HG03196 (cell line): ENCODE results near the gene MGMT.

Experiments
- ATAC-seq: cut with Tn5 transposase; IDR thresholded peaks from one replicate; pipeline ENCODE4 v1.9.1; 2021; ENCODE audit not compliant: unreplicated experiment

The MGMT gene

GRCh38 chr10:129615921-129616525 is 149.0 kb downstream of the MGMT start:
- ATAC-seq, result no peak

- ATAC-seq, result no peak
Observed at GRCh38 chr10:129617768-129618167, 150.7 kb downstream of the MGMT start.

- ATAC-seq, result no peak
Observed at GRCh38 chr10:129621062-129621461, 154.0 kb downstream of the MGMT start.

- no peak for ATAC-seq
Observed at GRCh38 chr10:129621693-129622092, 154.7 kb downstream of the MGMT start.

GRCh38 chr10:129622291-129622690 is 155.2 kb downstream of the MGMT start:
- no peak for ATAC-seq

GRCh38 chr10:129622736-129623135 is 155.7 kb downstream of the MGMT start:
- ATAC-seq, result no peak

- no peak for ATAC-seq
Observed at GRCh38 chr10:129624526-129624925, 157.5 kb downstream of the MGMT start.

GRCh38 chr10:129626309-129626708 is 159.3 kb downstream of the MGMT start:
- ATAC-seq, result no peak

GRCh38 chr10:129626796-129627435 is 159.9 kb downstream of the MGMT start:
- no peak for ATAC-seq

GRCh38 chr10:129627442-129627841 is 160.4 kb downstream of the MGMT start:
- no peak for ATAC-seq

- ATAC-seq, result no peak
Observed at GRCh38 chr10:129628823-129629222, 161.8 kb downstream of the MGMT start.

- no peak for ATAC-seq
Observed at GRCh38 chr10:129629911-129630310, 162.9 kb downstream of the MGMT start.

GRCh38 chr10:129631006-129631405 is 164.0 kb downstream of the MGMT start:
- no peak for ATAC-seq

GRCh38 chr10:129631870-129632623 is 165.0 kb downstream of the MGMT start:
- no peak for ATAC-seq

GRCh38 chr10:129637010-129637409 is 170.0 kb downstream of the MGMT start:
- no peak for ATAC-seq

GRCh38 chr10:129637846-129638245 is 170.8 kb downstream of the MGMT start:
- ATAC-seq, result no peak

GRCh38 chr10:129641351-129641750 is 174.3 kb downstream of the MGMT start:
- no peak for ATAC-seq

- no peak for ATAC-seq
Observed at GRCh38 chr10:129641982-129642381, 174.9 kb downstream of the MGMT start.

GRCh38 chr10:129642427-129642826 is 175.4 kb downstream of the MGMT start:
- no peak for ATAC-seq

- no peak for ATAC-seq
Observed at GRCh38 chr10:129643266-129643665, 176.2 kb downstream of the MGMT start.

GRCh38 chr10:129645487-129645886 is 178.4 kb downstream of the MGMT start:
- no peak for ATAC-seq

- ATAC-seq, result no peak
Observed at GRCh38 chr10:129646973-129647372, 179.9 kb downstream of the MGMT start.
